Karpas-422 (cell line): ENCODE results near the gene FBLN5. TPM values are rescaled to one million over a fixed set of nuclear protein-coding genes. Genes with fewer than 3 reads are reported as not detected.

Source experiments
- DNase-seq: peaks from one replicate; pipeline ENCODE4 v3.0.0-alpha.2; 2015
- H2AFZ ChIP-seq: fragments of 200-600 bp; sonication (generic); 2 replicates; pipeline ENCODE4 v1.6.1; 2014; ENCODE audit warnings: antibody characterized with exemption, low read length, mixed read lengths
- H3K27ac ChIP-seq: fragments of 200-600 bp; sonication (generic); 2 replicates; pipeline ENCODE4 v1.5.1; 2014; ENCODE audit warnings: mild to moderate bottlenecking, low read length, moderate library complexity
- H3K27me3 ChIP-seq: fragments of 200-600 bp; sonication (generic); 2 replicates; pipeline ENCODE4 v1.6.1; 2014; ENCODE audit warnings: low read length, mixed read lengths
- H3K36me3 ChIP-seq: fragments of 200-600 bp; sonication (generic); 2 replicates; pipeline ENCODE4 v1.6.1; 2014; ENCODE audit warnings: low read length, mixed read lengths; ENCODE audit not compliant: insufficient read depth
- H3K4me1 ChIP-seq: fragments of 200-600 bp; sonication (generic); 2 replicates; pipeline ENCODE4 v1.6.1; 2014; ENCODE audit warnings: mild to moderate bottlenecking, low read length, mixed read lengths
- H3K4me2 ChIP-seq: fragments of 200-600 bp; sonication (generic); 2 replicates; pipeline ENCODE4 v1.6.1; 2014; ENCODE audit warnings: low read length, low read depth, mild to moderate bottlenecking; ENCODE audit not compliant: poor library complexity, severe bottlenecking
- H3K4me3 ChIP-seq: fragments of 200-600 bp; sonication (generic); 2 replicates; pipeline ENCODE4 v1.5.1; 2014; ENCODE audit warnings: mild to moderate bottlenecking, antibody characterized with exemption, low read length, mixed read lengths
- H3K79me2 ChIP-seq: fragments of 200-600 bp; sonication (generic); 2 replicates; pipeline ENCODE4 v1.6.1; 2014; ENCODE audit warnings: mild to moderate bottlenecking, low read length, mixed read lengths
- H3K9ac ChIP-seq: fragments of 200-600 bp; sonication (generic); 2 replicates; pipeline ENCODE4 v1.6.0; 2014; ENCODE audit warnings: low read length
- H3K9me2 ChIP-seq: fragments of 200-600 bp; sonication (generic), shearing (Covaris generic); replicated peaks from 2 replicates; pipeline ENCODE4 v1.6.0; 2014; ENCODE audit warnings: mild to moderate bottlenecking, low read length, moderate library complexity; ENCODE audit not compliant: insufficient read depth
- H3K9me3 ChIP-seq: fragments of 300-700, 200-600 bp; sonication (generic); 2 replicates; pipeline ENCODE4 v1.6.1; 2014; ENCODE audit warnings: low read length, mixed read lengths
- H4K20me1 ChIP-seq: fragments of 200-600 bp; sonication (generic); 2 replicates; pipeline ENCODE4 v1.6.1; 2014; ENCODE audit warnings: mild to moderate bottlenecking, antibody characterized with exemption, low read length, low read depth; ENCODE audit not compliant: insufficient read depth
- total RNA-seq: library from RNA; depleted of rRNA; stranded (reverse); fragments of >200 nt; shearing (Covaris generic); gene quantifications from 2 replicates; pipeline ENCODE4 v1.2.3, GENCODE V29; 2014; ENCODE audit warnings: low replicate concordance

Gene FBLN5
- total RNA-seq, 1 experiment from 2014 or later = not detected

GRCh38 chr14:91889477-91890211 is 57.9 kb downstream of the FBLN5 start:
- no peaks in the 10 kb centered on the region for H3K79me2 ChIP-seq
- DNase-seq = no peak
- no peaks in the 10 kb centered on the region for H3K4me1 ChIP-seq
- no peak overlapping the region for H3K4me3 ChIP-seq
- H3K27ac ChIP-seq = no peak overlapping the region
- H3K9me2 ChIP-seq = no peaks in the 10 kb centered on the region
- H3K36me3 ChIP-seq = no peaks in the 10 kb centered on the region
- no peaks in the 10 kb centered on the region for H3K9me3 ChIP-seq
- H3K27me3 ChIP-seq = no peaks in the 10 kb centered on the region
- no peak overlapping the region for H2AFZ ChIP-seq
- H3K9ac ChIP-seq = no peak overlapping the region
- no peaks in the 10 kb centered on the region for H4K20me1 ChIP-seq
- no peak overlapping the region for H3K4me2 ChIP-seq

- Histone ChIP-seq H3K27me3 (no peaks in the 10 kb centered on the region), H3K4me1 (no peaks in the 10 kb centered on the region), H3K36me3 (no peaks in the 10 kb centered on the region), H3K4me3 (no peak overlapping the region), H3K9me2 (no peaks in the 10 kb centered on the region), H3K79me2 (no peaks in the 10 kb centered on the region), H2AFZ (no peak overlapping the region), H3K4me2 (no peak overlapping the region), H3K9me3 (no peaks in the 10 kb centered on the region), H3K9ac (no peak overlapping the region), H3K27ac (no peak overlapping the region), H4K20me1 (no peaks in the 10 kb centered on the region)
- DNase-seq = no peak
Observed at GRCh38 chr14:91888641-91889476, 58.6 kb downstream of the FBLN5 start.

GRCh38 chr14:91886961-91887360 is 60.5 kb downstream of the FBLN5 start:
- no peaks in the 10 kb centered on the region for H3K36me3 ChIP-seq
- H3K9me2 ChIP-seq = no peaks in the 10 kb centered on the region
- no peak overlapping the region for H3K4me3 ChIP-seq
- DNase-seq = no peak
- H3K27me3 ChIP-seq = no peaks in the 10 kb centered on the region
- H3K4me2 ChIP-seq = no peak overlapping the region
- H3K27ac ChIP-seq = no peak overlapping the region
- no peak overlapping the region for H3K9ac ChIP-seq
- H4K20me1 ChIP-seq = no peaks in the 10 kb centered on the region
- no peaks in the 10 kb centered on the region for H3K4me1 ChIP-seq
- no peaks in the 10 kb centered on the region for H3K9me3 ChIP-seq
- no peak overlapping the region for H2AFZ ChIP-seq
- no peaks in the 10 kb centered on the region for H3K79me2 ChIP-seq

- Histone ChIP-seq H3K9ac (no peak overlapping the region), H3K4me3 (no peak overlapping the region), H3K4me1 (no peaks in the 10 kb centered on the region), H4K20me1 (no peaks in the 10 kb centered on the region), H3K9me3 (no peaks in the 10 kb centered on the region), H2AFZ (no peak overlapping the region), H3K27ac (no peak overlapping the region), H3K9me2 (no peaks in the 10 kb centered on the region), H3K27me3 (no peaks in the 10 kb centered on the region), H3K79me2 (no peaks in the 10 kb centered on the region), H3K4me2 (no peak overlapping the region), H3K36me3 (no peaks in the 10 kb centered on the region)
- no peak for DNase-seq
Observed at GRCh38 chr14:91885839-91886238, 61.7 kb downstream of the FBLN5 start.

- no peak for DNase-seq
- no peak overlapping the region for H3K4me2 ChIP-seq
- H3K9ac ChIP-seq = no peak overlapping the region
- no peak overlapping the region for H2AFZ ChIP-seq
- H3K4me3 ChIP-seq = no peak overlapping the region
- no peaks in the 10 kb centered on the region for H3K36me3 ChIP-seq
- H3K27me3 ChIP-seq = no peaks in the 10 kb centered on the region
- H3K27ac ChIP-seq = no peak overlapping the region
- no peaks in the 10 kb centered on the region for H3K79me2 ChIP-seq
- H3K9me3 ChIP-seq = no peaks in the 10 kb centered on the region
- H3K9me2 ChIP-seq = no peaks in the 10 kb centered on the region
- no peaks in the 10 kb centered on the region for H4K20me1 ChIP-seq
- no peaks in the 10 kb centered on the region for H3K4me1 ChIP-seq
Observed at GRCh38 chr14:91885113-91885712, 62.3 kb downstream of the FBLN5 start.

GRCh38 chr14:91884664-91885063 is 62.8 kb downstream of the FBLN5 start:
- H2AFZ ChIP-seq = no peak overlapping the region
- H4K20me1 ChIP-seq = no peaks in the 10 kb centered on the region
- H3K36me3 ChIP-seq = no peaks in the 10 kb centered on the region
- H3K9me2 ChIP-seq = no peaks in the 10 kb centered on the region
- no peak overlapping the region for H3K27ac ChIP-seq
- no peak for DNase-seq
- no peaks in the 10 kb centered on the region for H3K79me2 ChIP-seq
- H3K9me3 ChIP-seq = no peaks in the 10 kb centered on the region
- H3K9ac ChIP-seq = no peak overlapping the region
- no peaks in the 10 kb centered on the region for H3K4me1 ChIP-seq
- H3K27me3 ChIP-seq = no peaks in the 10 kb centered on the region
- no peak overlapping the region for H3K4me3 ChIP-seq
- no peak overlapping the region for H3K4me2 ChIP-seq

- Histone ChIP-seq H2AFZ (no peak overlapping the region), H3K4me3 (no peak overlapping the region), H3K27me3 (no peaks in the 10 kb centered on the region), H3K9me2 (no peaks in the 10 kb centered on the region), H3K9me3 (no peaks in the 10 kb centered on the region), H4K20me1 (no peaks in the 10 kb centered on the region), H3K4me2 (no peak overlapping the region), H3K79me2 (no peaks in the 10 kb centered on the region), H3K36me3 (no peaks in the 10 kb centered on the region), H3K4me1 (no peaks in the 10 kb centered on the region), H3K27ac (no peak overlapping the region), H3K9ac (no peak overlapping the region)
- no peak for DNase-seq
Observed at GRCh38 chr14:91883753-91884152, 63.7 kb downstream of the FBLN5 start.

GRCh38 chr14:91882776-91883175 is 64.7 kb downstream of the FBLN5 start:
- DNase-seq = no peak
- H2AFZ ChIP-seq = no peak overlapping the region
- no peaks in the 10 kb centered on the region for H3K4me1 ChIP-seq
- no peaks in the 10 kb centered on the region for H3K27me3 ChIP-seq
- H3K9me2 ChIP-seq = no peaks in the 10 kb centered on the region
- H3K27ac ChIP-seq = no peak overlapping the region
- H3K4me3 ChIP-seq = no peak overlapping the region
- no peaks in the 10 kb centered on the region for H3K36me3 ChIP-seq
- no peak overlapping the region for H3K4me2 ChIP-seq
- H3K79me2 ChIP-seq = no peaks in the 10 kb centered on the region
- no peak overlapping the region for H3K9ac ChIP-seq
- no peaks in the 10 kb centered on the region for H3K9me3 ChIP-seq
- H4K20me1 ChIP-seq = no peaks in the 10 kb centered on the region
